Lower lobe of right lung (tissue), 2 donors: ENCODE measurements around the gene FMN1. TPM values are rescaled to one million over a fixed set of nuclear protein-coding genes. Genes with fewer than 3 reads are reported as not detected.

Experiments used
- ATAC-seq, 2 donors: fragments of 200-7000 bp; cut with Tn5 transposase; one replicate each; pipeline ENCODE4 v1.9.1; 2020 to 2022; ENCODE audit warnings: mild to moderate bottlenecking in 2 of 2, moderate library complexity in 2 of 2
- DNase-seq: peaks from one replicate; pipeline ENCODE4 v3.0.0-alpha.2; 2020
- H3K27ac ChIP-seq: fragments of 200-600 bp; one replicate; pipeline ENCODE4 v1.8.0; 2022
- H3K27me3 ChIP-seq: fragments of 200-600 bp; one replicate; pipeline ENCODE4 v1.8.0; 2022; ENCODE audit warnings: low read depth
- H3K36me3 ChIP-seq: fragments of 200-600 bp; one replicate; pipeline ENCODE4 v1.8.0; 2022; ENCODE audit warnings: mild to moderate bottlenecking
- H3K4me1 ChIP-seq: fragments of 200-600 bp; one replicate; pipeline ENCODE4 v1.8.0; 2022
- H3K4me3 ChIP-seq: fragments of 200-600 bp; one replicate; pipeline ENCODE4 v1.8.0; 2022; ENCODE audit warnings: mild to moderate bottlenecking
- H3K9me3 ChIP-seq: fragments of 200-600 bp; one replicate; pipeline ENCODE4 v1.8.0; 2022
- CTCF ChIP-seq: fragments of 200-600 bp; IDR thresholded peaks from one replicate; pipeline ENCODE4 v1.8.0; 2022; ENCODE audit warnings: antibody characterized with exemption, mild to moderate bottlenecking
- intact Hi-C: fragments of 100-400 bp; cut with DNase I; formaldehyde crosslinking; loops from one replicate; pipeline ENCODE4 v1.11.0; 2022
- total RNA-seq: library from RNA; stranded (reverse); fragmentation: NEBNext Ultra II Directional; extraction: Animal tissue kit (Norgen Biotek cat#: 25700); gene quantifications from one replicate; pipeline ENCODE4 v1.2.1, GENCODE V29; 2021
- donor health status: DM: no; HTN: yes; CAD: no; lungs with severe emphysema.

FMN1 gene
- total RNA-seq, 1 donor from 2014 or later = 38.8 TPM

- no peak overlapping the region for H3K4me3 ChIP-seq
- no peak for TF ChIP-seq CTCF
- ATAC-seq (peak in 1 of 2 donors; percentile 15), DNase-seq (no peak)
- peak overlapping the region; percentile 4 for H3K27ac ChIP-seq
- no peaks in the 10 kb centered on the region for H3K27me3 ChIP-seq
- H3K4me1 ChIP-seq = peaks cover 5% of the 10 kb centered on the region
- no peaks in the 10 kb centered on the region for H3K36me3 ChIP-seq
- intact Hi-C loops = no loop called here
- no peaks in the 10 kb centered on the region for H3K9me3 ChIP-seq
Observed at GRCh38 chr15:32873284-32874114, 321.0 kb downstream of the FMN1 start.

GRCh38 chr15:32872621-32873283 is 321.8 kb downstream of the FMN1 start:
- no peak overlapping the region for H3K4me3 ChIP-seq
- intact Hi-C loops = no loop called here
- H3K4me1 ChIP-seq = peaks cover 5% of the 10 kb centered on the region
- no peaks in the 10 kb centered on the region for H3K36me3 ChIP-seq
- no peaks in the 10 kb centered on the region for H3K9me3 ChIP-seq
- peak; percentile 62 to 63 for ATAC-seq
- no peak for DNase-seq
- no peak overlapping the region for H3K27ac ChIP-seq
- H3K27me3 ChIP-seq = no peaks in the 10 kb centered on the region
- TF ChIP-seq CTCF = no peak

- no peak for ATAC-seq
- H3K4me3 ChIP-seq = no peak overlapping the region
- no peaks in the 10 kb centered on the region for H3K27me3 ChIP-seq
- TF ChIP-seq CTCF = no peak
- H3K9me3 ChIP-seq = no peaks in the 10 kb centered on the region
- no peak for DNase-seq
- no peaks in the 10 kb centered on the region for H3K36me3 ChIP-seq
- H3K4me1 ChIP-seq = peaks cover 6% of the 10 kb centered on the region
- intact Hi-C loops = no loop called here
- H3K27ac ChIP-seq = no peak overlapping the region
Observed at GRCh38 chr15:32871883-32872282, 322.6 kb downstream of the FMN1 start.

- peaks cover 16% of the 10 kb centered on the region for H3K4me1 ChIP-seq
- intact Hi-C loops = no loop called here
- H3K36me3 ChIP-seq = no peaks in the 10 kb centered on the region
- ATAC-seq (no peak), DNase-seq (no peak)
- no peak overlapping the region for H3K27ac ChIP-seq
- no peak overlapping the region for H3K4me3 ChIP-seq
- no peak for TF ChIP-seq CTCF
- no peaks in the 10 kb centered on the region for H3K27me3 ChIP-seq
- no peaks in the 10 kb centered on the region for H3K9me3 ChIP-seq
Observed at GRCh38 chr15:32870240-32871033, 324.1 kb downstream of the FMN1 start.

- Histone ChIP-seq H3K4me1 (peaks cover 16% of the 10 kb centered on the region), H3K27me3 (no peaks in the 10 kb centered on the region), H3K27ac (no peak overlapping the region), H3K9me3 (no peaks in the 10 kb centered on the region), H3K4me3 (no peak overlapping the region), H3K36me3 (no peaks in the 10 kb centered on the region)
- TF ChIP-seq CTCF = no peak
- DNase-seq (no peak), ATAC-seq (no peak)
- intact Hi-C loops = no loop called here
Observed at GRCh38 chr15:32869776-32870175, 324.7 kb downstream of the FMN1 start.
